Measurements from ENCODE around the gene LYPD5.

LYPD5 gene

DNA sequence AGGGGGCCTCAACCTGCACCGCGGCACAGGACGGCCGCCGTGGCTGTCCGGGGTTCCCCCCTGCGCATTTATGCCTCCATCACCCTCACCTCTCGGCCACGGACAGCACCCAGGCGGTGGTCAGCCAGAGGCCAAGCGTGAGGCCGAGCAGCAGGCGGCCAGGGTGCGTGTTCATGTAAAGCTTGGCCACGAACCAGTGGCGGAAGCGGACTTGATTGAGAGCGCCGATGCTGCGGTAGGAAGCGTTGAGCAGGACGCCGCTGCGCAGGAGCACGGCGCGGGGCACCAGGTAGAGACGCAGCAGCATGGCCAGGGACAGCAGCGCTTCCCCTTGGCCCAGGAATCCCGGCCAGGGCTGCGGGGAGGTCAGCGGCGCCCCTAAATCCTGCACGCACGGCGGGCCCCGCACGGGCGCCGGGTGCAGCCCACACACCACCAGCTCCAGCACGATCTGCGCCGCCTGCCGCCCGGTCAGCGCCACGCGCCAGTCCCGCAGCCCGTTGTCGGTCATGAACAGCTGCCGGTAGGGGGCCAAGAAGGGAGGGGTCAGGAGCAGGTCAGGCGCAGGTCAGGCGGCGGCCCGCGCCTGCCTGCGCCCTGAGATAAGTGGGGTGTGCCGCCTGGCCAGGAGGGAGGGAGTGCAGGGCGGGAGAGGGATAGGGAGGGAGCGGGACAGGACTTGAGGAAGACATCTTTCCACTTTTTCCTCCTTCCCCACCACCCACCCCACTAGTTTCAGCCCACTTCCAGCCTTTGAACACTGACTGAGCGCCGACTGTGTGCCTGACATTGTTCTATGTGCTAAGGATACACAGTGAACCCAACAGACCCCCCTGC is 27.9 kb downstream of the LYPD5 start:
- Mint-ChIP-seq H3K9me3 (no peaks in the 10 kb centered on the region), H3K4me3 (peak overlapping the region; percentile 67 to 77 (median 72)), H3K36me3 (ENCODE audit: low read depth) (no peaks in the 10 kb centered on the region), H3K4me1 (peaks cover 21% of the 10 kb centered on the region), H3K27ac (peak overlapping the region in 1 of 3 experiments; percentile 49), H3K27me3 (ENCODE audit: low read depth) (peaks cover 58% of the 10 kb centered on the region)
- TF ChIP-seq, protein P1, sequence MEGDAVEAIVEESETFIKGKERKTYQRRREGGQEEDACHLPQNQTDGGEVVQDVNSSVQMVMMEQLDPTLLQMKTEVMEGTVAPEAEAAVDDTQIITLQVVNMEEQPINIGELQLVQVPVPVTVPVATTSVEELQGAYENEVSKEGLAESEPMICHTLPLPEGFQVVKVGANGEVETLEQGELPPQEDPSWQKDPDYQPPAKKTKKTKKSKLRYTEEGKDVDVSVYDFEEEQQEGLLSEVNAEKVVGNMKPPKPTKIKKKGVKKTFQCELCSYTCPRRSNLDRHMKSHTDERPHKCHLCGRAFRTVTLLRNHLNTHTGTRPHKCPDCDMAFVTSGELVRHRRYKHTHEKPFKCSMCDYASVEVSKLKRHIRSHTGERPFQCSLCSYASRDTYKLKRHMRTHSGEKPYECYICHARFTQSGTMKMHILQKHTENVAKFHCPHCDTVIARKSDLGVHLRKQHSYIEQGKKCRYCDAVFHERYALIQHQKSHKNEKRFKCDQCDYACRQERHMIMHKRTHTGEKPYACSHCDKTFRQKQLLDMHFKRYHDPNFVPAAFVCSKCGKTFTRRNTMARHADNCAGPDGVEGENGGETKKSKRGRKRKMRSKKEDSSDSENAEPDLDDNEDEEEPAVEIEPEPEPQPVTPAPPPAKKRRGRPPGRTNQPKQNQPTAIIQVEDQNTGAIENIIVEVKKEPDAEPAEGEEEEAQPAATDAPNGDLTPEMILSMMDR (IDR thresholded peaks at IDR 0.05; ENCODE audit: unreplicated experiment in 3 of 3): peak; percentile 46 to 66 (median 51)

DNA sequence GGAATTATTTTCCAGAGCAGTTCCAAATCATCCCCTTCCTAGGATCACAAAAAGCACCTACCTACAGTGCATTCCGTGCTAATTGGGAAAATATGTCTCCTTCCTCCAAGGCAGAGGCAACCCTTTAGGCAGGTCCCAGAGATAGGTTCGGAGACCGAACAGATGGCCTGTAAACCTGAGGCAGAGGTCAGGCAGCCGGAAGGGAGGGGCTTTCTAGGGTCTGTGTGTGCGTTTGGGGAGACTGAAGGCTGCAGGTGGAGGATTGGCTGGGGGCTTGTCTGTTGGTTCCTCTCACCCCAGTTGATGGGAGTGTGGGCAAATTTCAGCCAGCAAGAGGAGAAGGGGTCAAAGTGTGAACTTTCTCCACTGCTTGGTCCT is 28.5 kb downstream of the LYPD5 start:
- Mint-ChIP-seq H3K27me3 (ENCODE audit: low read depth) (peaks cover 60% of the 10 kb centered on the region), H3K4me3 (peak overlapping the region; percentile 67 to 77 (median 74)), H3K4me1 (peaks cover 21% of the 10 kb centered on the region), H3K36me3 (ENCODE audit: low read depth) (no peaks in the 10 kb centered on the region), H3K27ac (no peak overlapping the region), H3K9me3 (no peaks in the 10 kb centered on the region)
- TF ChIP-seq, protein P1 (IDR thresholded peaks at IDR 0.05; ENCODE audit: unreplicated experiment in 3 of 3): no peak

DNA sequence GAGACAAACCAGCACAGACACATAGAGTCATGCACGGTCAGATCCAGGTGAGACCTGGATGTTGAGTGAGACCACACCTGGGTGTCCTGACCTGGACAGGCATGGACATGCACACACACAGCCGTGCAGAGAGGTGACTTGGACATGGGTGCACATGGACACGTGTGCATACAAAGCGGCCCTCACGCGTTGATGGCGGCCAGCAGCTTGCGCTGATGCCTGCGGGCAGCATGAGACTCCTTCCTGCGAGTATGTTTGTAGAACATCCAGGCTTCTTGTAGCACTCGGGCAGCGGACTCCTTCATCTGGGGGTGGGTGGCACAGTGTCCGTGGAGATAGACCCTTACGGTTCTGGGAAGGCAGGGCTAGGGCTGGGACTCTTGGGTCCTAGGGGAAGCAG is 33.0 kb downstream of the LYPD5 start:
- H3K9me3 Mint-ChIP-seq: no peaks in the 10 kb centered on the region
- peaks cover 6% of the 10 kb centered on the region for H3K4me1 Mint-ChIP-seq
- peaks cover 39% of the 10 kb centered on the region for H3K27me3 Mint-ChIP-seq (ENCODE audit: low read depth)
- no peaks in the 10 kb centered on the region for H3K36me3 Mint-ChIP-seq (ENCODE audit: low read depth)
- TF ChIP-seq, protein P1 (IDR thresholded peaks at IDR 0.05; ENCODE audit: unreplicated experiment in 3 of 3): no peak
- no peak overlapping the region for H3K4me3 Mint-ChIP-seq
- H3K27ac Mint-ChIP-seq: no peak overlapping the region

DNA sequence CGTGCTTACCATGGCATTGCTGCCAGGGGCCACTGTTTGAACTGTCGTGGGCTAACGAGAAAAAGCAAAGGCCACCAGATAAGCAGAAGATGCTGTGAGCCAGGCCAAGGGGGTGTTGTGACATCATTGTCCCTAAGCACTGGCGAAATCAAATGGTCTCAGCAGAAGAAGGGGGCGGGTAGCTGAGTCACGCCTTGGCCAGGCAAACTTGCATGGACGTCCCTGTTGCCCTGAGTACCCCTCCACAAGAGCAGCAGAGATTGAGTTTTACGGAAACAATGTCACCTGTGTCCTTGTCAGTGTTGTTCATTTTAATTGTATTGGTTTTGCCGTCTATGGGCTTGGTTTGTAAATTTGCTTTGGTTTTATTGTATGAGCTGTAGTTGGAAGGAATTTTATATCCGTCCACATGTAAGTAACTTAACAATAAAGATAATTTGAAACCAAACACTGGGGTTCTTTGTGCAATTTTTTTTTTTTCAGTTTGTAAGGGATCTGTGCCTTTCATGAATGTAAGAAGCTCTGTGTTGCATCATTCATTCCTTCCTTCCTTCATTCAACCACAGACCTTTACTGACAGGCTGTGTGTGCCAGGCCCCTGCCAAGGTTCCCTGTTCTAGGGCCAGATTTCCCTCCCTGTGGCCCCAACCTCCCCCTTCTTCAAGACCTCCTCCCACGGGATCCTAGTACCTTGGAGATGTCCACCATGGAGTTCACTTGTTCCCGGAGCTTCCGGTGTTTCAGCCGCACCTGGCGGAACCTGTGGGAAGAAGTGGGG is 33.8 kb downstream of the LYPD5 start:
- no peaks in the 10 kb centered on the region for H3K36me3 Mint-ChIP-seq (ENCODE audit: low read depth)
- H3K4me3 Mint-ChIP-seq: no peak overlapping the region
- TF ChIP-seq, protein P1 (IDR thresholded peaks at IDR 0.05; ENCODE audit: unreplicated experiment in 3 of 3): no peak
- no peak overlapping the region for H3K27ac Mint-ChIP-seq
- H3K4me1 Mint-ChIP-seq: peaks cover under 1% of the 10 kb centered on the region
- H3K27me3 Mint-ChIP-seq (ENCODE audit: low read depth): peaks cover 33% of the 10 kb centered on the region
- no peaks in the 10 kb centered on the region for H3K9me3 Mint-ChIP-seq

DNA sequence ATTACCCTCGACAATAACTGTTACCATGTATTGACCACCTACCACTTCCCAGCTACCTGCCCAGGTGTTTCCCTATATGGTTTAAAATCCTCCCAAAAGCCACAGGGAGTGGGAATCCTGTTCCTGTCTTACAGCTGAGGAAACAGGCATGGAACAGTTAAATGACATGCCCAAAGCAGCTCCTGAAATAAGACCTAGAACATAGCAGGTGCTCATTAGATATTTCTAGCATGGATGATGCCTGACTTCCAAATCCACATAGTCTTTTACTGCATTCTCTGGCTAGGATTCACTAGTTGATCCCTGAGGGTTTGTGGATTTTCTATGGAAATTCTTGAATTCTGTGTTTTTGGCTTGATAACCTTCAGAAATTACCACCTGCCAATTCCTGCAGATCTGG is 34.4 kb downstream of the LYPD5 start:
- no peak overlapping the region for H3K4me3 Mint-ChIP-seq
- H3K27me3 Mint-ChIP-seq (ENCODE audit: low read depth): peaks cover 26% of the 10 kb centered on the region
- no peaks in the 10 kb centered on the region for H3K36me3 Mint-ChIP-seq (ENCODE audit: low read depth)
- H3K9me3 Mint-ChIP-seq: no peaks in the 10 kb centered on the region
- H3K27ac Mint-ChIP-seq: no peak overlapping the region
- TF ChIP-seq, protein P1 (IDR thresholded peaks at IDR 0.05; ENCODE audit: unreplicated experiment in 3 of 3): no peak
- no peaks in the 10 kb centered on the region for H3K4me1 Mint-ChIP-seq
